GM12892 (cell line): ENCODE measurements around the gene CBX4.

Source experiments
- DNase-seq: peaks from one replicate; pipeline ENCODE4 v3.0.0; 2011; ENCODE audit not compliant: insufficient read length
- FAIRE-seq: peaks from 2 replicates; lab custom pipeline; 2011; peaks lifted over from hg19 to GRCh38; lab: Jason Lieb, UNC
- POLR2A ChIP-seq: IDR thresholded peaks from 2 replicates; pipeline ENCODE4 v1.6.1; 2011; ENCODE audit warnings: low read depth, low read length, control low read depth
- POLR2AphosphoS5 ChIP-seq: IDR thresholded peaks from 2 replicates; pipeline ENCODE4 v1.6.1; 2011; ENCODE audit warnings: low read depth, low read length, control low read depth
- TAF1 ChIP-seq: IDR thresholded peaks from 2 replicates; pipeline ENCODE4 v1.6.1; 2011; ENCODE audit warnings: low read depth, mild to moderate bottlenecking, control low read depth, low read length, borderline replicate concordance

Gene CBX4

GRCh38 chr17:79822583-79823124 lies 16.6 kb downstream of the CBX4 start:
- TF ChIP-seq POLR2AphosphoS5, result no peak
- DNase-seq (no peak), FAIRE-seq (no peak)

GRCh38 chr17:79821331-79822095 lies 17.7 kb downstream of the CBX4 start:
- FAIRE-seq (no peak), DNase-seq (no peak)
- no peak for TF ChIP-seq POLR2AphosphoS5
- no peak for TF ChIP-seq TAF1
- no peak for TF ChIP-seq POLR2A

- DNase-seq (no peak), FAIRE-seq (no peak)
- no peak for TF ChIP-seq TAF1
- no peak for TF ChIP-seq POLR2A
- no peak for TF ChIP-seq POLR2AphosphoS5
Observed at GRCh38 chr17:79820959-79821330, 18.3 kb downstream of the CBX4 start.

- no peak for DNase-seq
- FAIRE-seq, result no peak
- TF ChIP-seq TAF1, result no peak
- no peak for TF ChIP-seq POLR2AphosphoS5
- no peak for TF ChIP-seq POLR2A
Observed at GRCh38 chr17:79819534-79820276, 19.5 kb downstream of the CBX4 start.

GRCh38 chr17:79819085-79819484 lies 20.2 kb downstream of the CBX4 start:
- DNase-seq, result no peak
- no peak for FAIRE-seq

GRCh38 chr17:79818026-79818758 lies 21.0 kb downstream of the CBX4 start:
- TF ChIP-seq TAF1, result no peak
- TF ChIP-seq POLR2AphosphoS5, result no peak
- no peak for TF ChIP-seq POLR2A
- no peak for DNase-seq
- no peak for FAIRE-seq

More at GRCh38 chr17:79819085-79819484, 20.2 kb downstream of the CBX4 start:
- no peak for TF ChIP-seq POLR2AphosphoS5
- no peak for TF ChIP-seq POLR2A
- TF ChIP-seq TAF1, result no peak

- no peak for TF ChIP-seq POLR2A
- TF ChIP-seq POLR2AphosphoS5, result no peak
- TF ChIP-seq TAF1, result no peak
- DNase-seq (no peak), FAIRE-seq (no peak)
Observed at GRCh38 chr17:79815836-79816461, 23.3 kb downstream of the CBX4 start.

GRCh38 chr17:79814974-79815835 lies 24.0 kb downstream of the CBX4 start:
- no peak for FAIRE-seq
- DNase-seq, result no peak
- TF ChIP-seq POLR2A (no peak), TAF1 (no peak), POLR2AphosphoS5 (no peak)

GRCh38 chr17:79814127-79814973 lies 24.9 kb downstream of the CBX4 start:
- FAIRE-seq (no peak), DNase-seq (no peak)
- TF ChIP-seq POLR2A (no peak), POLR2AphosphoS5 (no peak), TAF1 (no peak)
